GM23248 (cell line): ENCODE data around the gene TKT. TPM values are rescaled to one million over a fixed set of nuclear protein-coding genes. Genes with fewer than 3 reads are reported as not detected.

Experiments used
- DNase-seq: peaks from one replicate; pipeline ENCODE4 v3.0.0-alpha.2; 2015
- H2AFZ ChIP-seq: fragments of 200-600 bp; sonication (generic); 2 replicates; pipeline ENCODE4 v1.6.1; 2016; ENCODE audit warnings: antibody characterized with exemption
- H3F3A ChIP-seq: fragments of 200-600 bp; sonication (generic); 2 replicates; pipeline ENCODE4 v1.6.1; 2016; ENCODE audit warnings: mild to moderate bottlenecking, antibody characterized with exemption, mixed run types; ENCODE audit not compliant: insufficient read depth
- H3K27ac ChIP-seq: fragments of 200-600 bp; sonication (generic); 2 replicates; pipeline ENCODE4 v1.5.1; 2016; ENCODE audit warnings: mild to moderate bottlenecking
- H3K27me3 ChIP-seq: fragments of 200-600 bp; sonication (generic); replicated peaks from 2 replicates; pipeline ENCODE4 v1.6.1; 2016; ENCODE audit warnings: mild to moderate bottlenecking; ENCODE audit not compliant: insufficient read depth
- H3K36me3 ChIP-seq: fragments of 200-600 bp; sonication (generic); 2 replicates; pipeline ENCODE4 v1.6.1; 2016; ENCODE audit warnings: low read depth, mild to moderate bottlenecking
- H3K4me1 ChIP-seq: fragments of 200-600 bp; sonication (generic); 2 replicates; pipeline ENCODE4 v1.6.1; 2016; ENCODE audit warnings: mild to moderate bottlenecking; ENCODE audit not compliant: insufficient read depth
- H3K4me2 ChIP-seq: fragments of 200-600 bp; sonication (generic); one replicate; pipeline ENCODE4 v1.6.1; 2016; ENCODE audit warnings: mild to moderate bottlenecking; ENCODE audit not compliant: unreplicated experiment
- H3K4me3 ChIP-seq: fragments of 200-600 bp; sonication (generic); 2 replicates; pipeline ENCODE4 v1.5.1; 2016; ENCODE audit warnings: mild to moderate bottlenecking
- H3K79me2 ChIP-seq: fragments of 200-600 bp; sonication (generic); 2 replicates; pipeline ENCODE4 v1.6.1; 2016; ENCODE audit warnings: mild to moderate bottlenecking; ENCODE audit not compliant: insufficient read depth
- H3K9ac ChIP-seq: fragments of 200-600 bp; sonication (generic); 2 replicates; pipeline ENCODE4 v1.6.1; 2016; ENCODE audit warnings: mild to moderate bottlenecking
- H3K9me2 ChIP-seq: fragments of 200-600 bp; sonication (generic); 2 replicates; pipeline ENCODE4 v1.6.1; 2016; ENCODE audit warnings: mixed run types, mild to moderate bottlenecking, moderate library complexity; ENCODE audit not compliant: insufficient read depth
- H3K9me3 ChIP-seq: fragments of 200-600 bp; sonication (generic); one replicate; pipeline ENCODE4 v1.6.1; 2017; ENCODE audit warnings: low read depth
- H4K20me1 ChIP-seq: fragments of 200-600 bp; sonication (generic); 2 replicates; pipeline ENCODE4 v1.6.0; 2016; ENCODE audit not compliant: insufficient read depth
- EZH2 ChIP-seq: fragments of 200-600 bp; sonication (generic); IDR thresholded peaks from 2 replicates; pipeline ENCODE4 v1.6.1; 2018; ENCODE audit warnings: antibody characterized with exemption, mild to moderate bottlenecking; ENCODE audit not compliant: insufficient read depth, poor library complexity, severe bottlenecking
- EZH2phosphoT487 ChIP-seq: fragments of 200-600 bp; sonication (generic); IDR thresholded peaks from 2 replicates; pipeline ENCODE4 v1.6.1; 2018; ENCODE audit warnings: antibody characterized with exemption, moderate library complexity, mild to moderate bottlenecking, low read depth; ENCODE audit not compliant: insufficient read depth
- WGBS, 2 experiments: methylation state at CpG; one replicate each; pipeline ENCODE4 v1.1.6; 2015 to 2017; ENCODE audit warnings: low lambda C conversion rate in 2 of 2, low coverage in 1 of 2; ENCODE audit errors: missing lambda C conversion rate in 2 of 2; 5-methylcytosine and 5-hydroxymethylcytosine counted together
- in situ Hi-C: fragments of 300-500 bp; cut with MboI; formaldehyde crosslinking; loops from 2 replicates; pipeline ENCODE4 v1.15.0; 2020
- polyA plus RNA-seq: library from polyadenylated mRNA; unstranded; fragments of >200 nt; fragmentation: Nextera tagmentation; extraction: Ambion mirVana; gene quantifications from 2 replicates; pipeline ENCODE4 v1.2.1, GENCODE V29; 2016
- total RNA-seq: library from RNA; depleted of rRNA; stranded (reverse); fragments of >200 nt; shearing (Covaris generic); gene quantifications from 2 replicates; pipeline ENCODE4 v1.2.3, GENCODE V29; 2014

Gene TKT
- total and polyA plus RNA-seq, 2 experiments from 2014 or later: 129 to 256 TPM

- Histone ChIP-seq H3K79me2 (peaks cover 81% of the 10 kb centered on the region), H4K20me1 (peaks cover 29% of the 10 kb centered on the region), H3K4me3 (0 out of 2 replicates have a peak overlapping the region, but pooled peaks have one; percentile 10), H3K9ac (no peak overlapping the region), H3K4me2 (peak overlapping the region; percentile 89), H3K27me3 (no peaks in the 10 kb centered on the region), H3K9me2 (no peaks in the 10 kb centered on the region), H3K4me1 (peaks cover 10% of the 10 kb centered on the region; the same call in 1 of the 2 replicates), H3K36me3 (no peaks in the 10 kb centered on the region), H2AFZ (no peak overlapping the region), H3K9me3 (no peaks in the 10 kb centered on the region), H3K27ac (no peak overlapping the region), H3F3A (0 out of 2 replicates have a peak, but pooled peaks cover 12% of the 10 kb centered on the region)
- WGBS, 2 experiments: 65% methylated on average over 10 of the region's 10 CpGs
- TF ChIP-seq EZH2phosphoT487 (no peak), EZH2 (no peak)
- DNase-seq: no peak
- in situ Hi-C loops: no loop called here
These were observed 3.5 kb downstream of the TKT start for GRCh38 chr3:53252096-53252946.

GRCh38 chr3:53250881-53251605, 4.8 kb downstream of the TKT start:
- H3K27ac ChIP-seq: no peak overlapping the region
- H3K79me2 ChIP-seq: peaks cover 94% of the 10 kb centered on the region
- no peak overlapping the region for H3K9ac ChIP-seq
- H3K27me3 ChIP-seq: no peaks in the 10 kb centered on the region
- no peaks in the 10 kb centered on the region for H3K9me3 ChIP-seq
- TF ChIP-seq EZH2phosphoT487 (no peak), EZH2 (no peak)
- H3K36me3 ChIP-seq: no peaks in the 10 kb centered on the region
- in situ Hi-C loops: no loop called here
- no peak for DNase-seq
- 0 out of 2 replicates have a peak, but pooled peaks cover 12% of the 10 kb centered on the region for H3F3A ChIP-seq
- H3K4me1 ChIP-seq: peaks cover 10% of the 10 kb centered on the region; the same call in 1 of the 2 replicates
- peaks cover 29% of the 10 kb centered on the region for H4K20me1 ChIP-seq
- H3K9me2 ChIP-seq: no peaks in the 10 kb centered on the region
- no peak overlapping the region for H2AFZ ChIP-seq
- H3K4me3 ChIP-seq: no peak overlapping the region
- no peak overlapping the region for H3K4me2 ChIP-seq
- 95 to 99% methylated on average over 4 of the region's 4 CpGs for WGBS, 2 experiments

DNA sequence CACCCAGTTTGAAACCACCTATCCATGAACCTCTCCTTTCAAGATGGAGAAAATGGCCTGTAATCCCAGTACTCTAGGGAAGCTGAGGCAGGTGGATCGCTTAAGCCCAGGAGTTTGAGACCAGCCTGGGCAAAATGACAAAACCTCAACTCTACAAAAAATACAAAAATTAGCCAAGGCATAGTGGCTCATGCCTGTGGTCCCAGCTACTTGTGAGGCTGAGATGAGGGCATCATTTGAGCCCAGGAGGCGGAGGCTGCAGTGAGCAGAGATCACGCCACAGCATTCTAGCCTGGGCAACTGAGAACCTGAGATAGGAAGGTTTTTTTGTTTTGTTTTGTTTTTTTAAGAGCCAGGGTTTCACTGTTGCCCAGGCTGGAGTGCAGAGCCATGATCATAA, 5.4 kb downstream of the TKT start:
- Histone ChIP-seq H3K4me2 (no peak overlapping the region), H3F3A (0 out of 2 replicates have a peak, but pooled peaks cover 12% of the 10 kb centered on the region), H3K4me1 (peaks cover 10% of the 10 kb centered on the region; the same call in 1 of the 2 replicates), H3K36me3 (no peaks in the 10 kb centered on the region), H3K9me3 (no peaks in the 10 kb centered on the region), H3K27me3 (no peaks in the 10 kb centered on the region), H2AFZ (no peak overlapping the region), H3K27ac (no peak overlapping the region), H3K9me2 (no peaks in the 10 kb centered on the region), H3K9ac (no peak overlapping the region), H3K79me2 (peaks cover 100% of the 10 kb centered on the region), H3K4me3 (no peak overlapping the region), H4K20me1 (peaks cover 29% of the 10 kb centered on the region)
- DNase-seq: no peak
- 96 to 98% methylated on average over 3 of the region's 3 CpGs for WGBS, 2 experiments
- TF ChIP-seq EZH2phosphoT487 (no peak), EZH2 (no peak)
- in situ Hi-C loops: no loop called here

- H4K20me1 ChIP-seq: peaks cover 15% of the 10 kb centered on the region
- no peak overlapping the region for H3K27ac ChIP-seq
- H3K4me1 ChIP-seq: peaks cover 12% of the 10 kb centered on the region
- H3K9me3 ChIP-seq: no peaks in the 10 kb centered on the region
- peaks cover 100% of the 10 kb centered on the region for H3K79me2 ChIP-seq
- no peak overlapping the region for H3K4me3 ChIP-seq
- no peaks in the 10 kb centered on the region for H3K36me3 ChIP-seq
- WGBS, 2 experiments: 89 to 92% methylated on average over 6 of the region's 6 CpGs
- no peak for TF ChIP-seq EZH2phosphoT487
- TF ChIP-seq EZH2: no peak
- H3K9ac ChIP-seq: no peak overlapping the region
- H3K9me2 ChIP-seq: no peaks in the 10 kb centered on the region
- no peak overlapping the region for H2AFZ ChIP-seq
- H3K4me2 ChIP-seq: no peak overlapping the region
- in situ Hi-C loops: no loop called here
- H3K27me3 ChIP-seq: no peaks in the 10 kb centered on the region
- DNase-seq: no peak
- 0 out of 2 replicates have a peak, but pooled peaks cover 5% of the 10 kb centered on the region for H3F3A ChIP-seq
These were observed 7.7 kb downstream of the TKT start for GRCh38 chr3:53248161-53248560.
